ENCODE measurements around the gene SLC6A18.
"Not testable (repeated sequence)": the region's sequence is repeated elsewhere in the genome, so short reads cannot be mapped to it uniquely, and the experiment has no call there.

GRCh38 chr5:1284336-1284970 lies 59.3 kb downstream of the SLC6A18 start:
- TF ChIP-seq, protein P1, sequence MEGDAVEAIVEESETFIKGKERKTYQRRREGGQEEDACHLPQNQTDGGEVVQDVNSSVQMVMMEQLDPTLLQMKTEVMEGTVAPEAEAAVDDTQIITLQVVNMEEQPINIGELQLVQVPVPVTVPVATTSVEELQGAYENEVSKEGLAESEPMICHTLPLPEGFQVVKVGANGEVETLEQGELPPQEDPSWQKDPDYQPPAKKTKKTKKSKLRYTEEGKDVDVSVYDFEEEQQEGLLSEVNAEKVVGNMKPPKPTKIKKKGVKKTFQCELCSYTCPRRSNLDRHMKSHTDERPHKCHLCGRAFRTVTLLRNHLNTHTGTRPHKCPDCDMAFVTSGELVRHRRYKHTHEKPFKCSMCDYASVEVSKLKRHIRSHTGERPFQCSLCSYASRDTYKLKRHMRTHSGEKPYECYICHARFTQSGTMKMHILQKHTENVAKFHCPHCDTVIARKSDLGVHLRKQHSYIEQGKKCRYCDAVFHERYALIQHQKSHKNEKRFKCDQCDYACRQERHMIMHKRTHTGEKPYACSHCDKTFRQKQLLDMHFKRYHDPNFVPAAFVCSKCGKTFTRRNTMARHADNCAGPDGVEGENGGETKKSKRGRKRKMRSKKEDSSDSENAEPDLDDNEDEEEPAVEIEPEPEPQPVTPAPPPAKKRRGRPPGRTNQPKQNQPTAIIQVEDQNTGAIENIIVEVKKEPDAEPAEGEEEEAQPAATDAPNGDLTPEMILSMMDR (IDR thresholded peaks at IDR 0.05; ENCODE audit: low read length), result not testable (repeated sequence)
- not testable (repeated sequence) for TF ChIP-seq EZH2 (optimal IDR thresholded peaks at IDR 0.05; ENCODE audit: low read depth, low read length)
